PC-3 (cell line): ENCODE results near the gene GH1. TPM values are rescaled to one million over a fixed set of nuclear protein-coding genes. Genes with fewer than 3 reads are reported as not detected.
A peak's percentile ranks its signal among the peaks of the same experiment; 100 is the strongest.

Experiments used
- ATAC-seq: fragments of 200-7000 bp; cut with Tn5 transposase; 2 replicates; pipeline ENCODE4 v1.9.1; 2020; ENCODE audit warnings: mild to moderate bottlenecking, moderate library complexity
- BruUV-seq: library from RNA; stranded (reverse); fragments of 400-500 nt; replicated peaks from 2 replicates; lab custom pipeline; 2021; lab: Mats Ljungman, UMichigan
- CTCF ChIA-PET: fragments of 300-600 bp; sonication (Branson Sonifier 250); formaldehyde crosslinking; loops from one replicate; lab custom pipeline; 2022; ENCODE audit warnings: antibody characterized with exemption; lab: Charles Lee
- POLR2A ChIA-PET: fragments of 300-600 bp; sonication (Branson Sonifier 250); formaldehyde crosslinking; loops from one replicate; lab custom pipeline; 2022; ENCODE audit warnings: antibody characterized with exemption; ENCODE audit not compliant: unreplicated experiment; lab: Charles Lee
- DNase-seq: peaks from one replicate; pipeline ENCODE4 v3.0.0-alpha.2; 2015
- H2AFZ ChIP-seq: fragments of 300-600 bp; sonication (generic); 2 replicates; pipeline ENCODE4 v1.6.0; 2016; ENCODE audit warnings: antibody characterized with exemption, low read length
- H3F3A ChIP-seq: fragments of 300-600 bp; sonication (generic); one replicate; pipeline ENCODE4 v1.6.0; 2017; ENCODE audit warnings: antibody characterized with exemption, low read length, control low read depth, mild to moderate bottlenecking; ENCODE audit not compliant: unreplicated experiment
- H3K27ac ChIP-seq: fragments of 300-600 bp; sonication (generic); 2 replicates; pipeline ENCODE4 v1.5.1; 2016; ENCODE audit warnings: mild to moderate bottlenecking, low read length
- H3K27me3 ChIP-seq: fragments of 300-600 bp; sonication (generic); 2 replicates; pipeline ENCODE4 v1.6.1; 2016; ENCODE audit warnings: low read length, mixed read lengths
- H3K36me3 ChIP-seq: fragments of 300-600 bp; sonication (generic); 2 replicates; pipeline ENCODE4 v1.6.1; 2016; ENCODE audit warnings: low read depth, mixed run types, low read length, mixed read lengths
- H3K4me1 ChIP-seq: fragments of 300-600 bp; sonication (generic); 2 replicates; pipeline ENCODE4 v1.5.1; 2016; ENCODE audit warnings: low read length; ENCODE audit not compliant: insufficient read depth
- H3K4me2 ChIP-seq: fragments of 300-600 bp; sonication (generic); 2 replicates; pipeline ENCODE4 v1.6.0; 2016; ENCODE audit warnings: low read length
- H3K4me3 ChIP-seq: fragments of 300-600 bp; sonication (generic); 2 replicates; pipeline ENCODE4 v1.5.1; 2016; ENCODE audit warnings: mild to moderate bottlenecking, low read length, mixed read lengths
- H3K79me2 ChIP-seq: fragments of 300-600 bp; sonication (generic); 2 replicates; pipeline ENCODE4 v1.6.1; 2017; ENCODE audit warnings: low read length, mixed read lengths
- H3K9ac ChIP-seq: fragments of 300-600 bp; sonication (generic); 2 replicates; pipeline ENCODE4 v1.6.0; 2016; ENCODE audit warnings: mild to moderate bottlenecking, low read length
- H3K9me2 ChIP-seq: fragments of 300-600 bp; sonication (generic); replicated peaks from 2 replicates; pipeline ENCODE4 v1.6.1; 2016; ENCODE audit warnings: mixed run types, low read length, mixed read lengths
- H3K9me3 ChIP-seq: fragments of 300-600 bp; sonication (generic); 2 replicates; pipeline ENCODE4 v1.6.1; 2016; ENCODE audit warnings: low read length, mixed read lengths
- H4K20me1 ChIP-seq: fragments of 300-600 bp; sonication (generic); 2 replicates; pipeline ENCODE4 v1.6.1; 2016; ENCODE audit warnings: low read length, mixed read lengths
- EZH2 ChIP-seq: fragments of 300-600 bp; sonication (generic); IDR thresholded peaks from one replicate; pipeline ENCODE4 v1.6.1; 2017; ENCODE audit warnings: antibody characterized with exemption, mild to moderate bottlenecking, low read length; ENCODE audit not compliant: unreplicated experiment
- EZH2phosphoT487 ChIP-seq: fragments of 300-600 bp; sonication (generic); IDR thresholded peaks from 2 replicates; pipeline ENCODE4 v1.6.1; 2018; ENCODE audit warnings: mild to moderate bottlenecking, antibody characterized with exemption, low read length, borderline replicate concordance
- intact Hi-C: fragments of 100-400 bp; cut with micrococcal nuclease; formaldehyde crosslinking; loops from 2 replicates; pipeline ENCODE4 v1.9.0; 2023
- total RNA-seq: library from RNA; depleted of rRNA; stranded (reverse); fragments of >200 nt; gene quantifications from 2 replicates; pipeline ENCODE4 v1.2.3, GENCODE V29; 2014
- TF ChIP-seq, protein P1 (sequence below): fragments of 300-600 bp; sonication (generic); conservative IDR thresholded peaks from 2 replicates; pipeline ENCODE4 v1.5.1; 2017; ENCODE audit warnings: antibody characterized with exemption, low read depth, mild to moderate bottlenecking, low read length

GH1 gene
- total RNA-seq, 1 experiment from 2014 or later: not detected

DNA sequence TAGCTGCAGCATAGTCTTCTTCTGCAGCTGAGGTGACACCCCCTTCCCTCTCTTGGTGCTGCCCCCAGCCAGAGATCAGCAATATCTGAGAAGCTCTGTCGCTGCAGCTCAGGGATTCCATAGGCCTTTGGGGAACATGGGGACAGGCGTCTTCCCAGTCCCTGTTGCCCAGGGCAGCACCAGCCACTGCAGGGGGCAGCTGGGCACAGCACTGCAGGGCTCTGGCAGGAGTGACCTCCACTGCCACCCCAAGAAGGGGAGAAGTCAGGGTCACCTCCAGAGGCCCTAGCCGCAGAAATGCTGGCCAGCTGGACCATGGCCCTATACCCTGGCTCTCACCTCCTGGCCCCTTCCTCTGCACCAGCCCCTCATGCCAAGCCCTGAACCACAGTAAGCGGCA, 37.2 kb upstream of the GH1 start:
- Histone ChIP-seq H4K20me1 (no peaks in the 10 kb centered on the region), H3K27me3 (no peaks in the 10 kb centered on the region), H3F3A (no peaks in the 10 kb centered on the region), H3K4me3 (no peak overlapping the region), H3K36me3 (no peaks in the 10 kb centered on the region), H3K4me1 (no peaks in the 10 kb centered on the region), H3K9ac (no peak overlapping the region), H3K27ac (no peak overlapping the region), H3K79me2 (no peaks in the 10 kb centered on the region), H3K4me2 (no peak overlapping the region), H3K9me2 (no peaks in the 10 kb centered on the region), H3K9me3 (no peaks in the 10 kb centered on the region), H2AFZ (no peak overlapping the region)
- DNase-seq (no peak), ATAC-seq (no peak)
- BruUV-seq: no TSS peak
- intact Hi-C loops: no loop called here
- ChIA-PET POLR2A (no interaction called here), CTCF (no interaction called here)
- TF ChIP-seq, protein P1, sequence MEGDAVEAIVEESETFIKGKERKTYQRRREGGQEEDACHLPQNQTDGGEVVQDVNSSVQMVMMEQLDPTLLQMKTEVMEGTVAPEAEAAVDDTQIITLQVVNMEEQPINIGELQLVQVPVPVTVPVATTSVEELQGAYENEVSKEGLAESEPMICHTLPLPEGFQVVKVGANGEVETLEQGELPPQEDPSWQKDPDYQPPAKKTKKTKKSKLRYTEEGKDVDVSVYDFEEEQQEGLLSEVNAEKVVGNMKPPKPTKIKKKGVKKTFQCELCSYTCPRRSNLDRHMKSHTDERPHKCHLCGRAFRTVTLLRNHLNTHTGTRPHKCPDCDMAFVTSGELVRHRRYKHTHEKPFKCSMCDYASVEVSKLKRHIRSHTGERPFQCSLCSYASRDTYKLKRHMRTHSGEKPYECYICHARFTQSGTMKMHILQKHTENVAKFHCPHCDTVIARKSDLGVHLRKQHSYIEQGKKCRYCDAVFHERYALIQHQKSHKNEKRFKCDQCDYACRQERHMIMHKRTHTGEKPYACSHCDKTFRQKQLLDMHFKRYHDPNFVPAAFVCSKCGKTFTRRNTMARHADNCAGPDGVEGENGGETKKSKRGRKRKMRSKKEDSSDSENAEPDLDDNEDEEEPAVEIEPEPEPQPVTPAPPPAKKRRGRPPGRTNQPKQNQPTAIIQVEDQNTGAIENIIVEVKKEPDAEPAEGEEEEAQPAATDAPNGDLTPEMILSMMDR: no peak
- TF ChIP-seq EZH2phosphoT487: no peak

DNA sequence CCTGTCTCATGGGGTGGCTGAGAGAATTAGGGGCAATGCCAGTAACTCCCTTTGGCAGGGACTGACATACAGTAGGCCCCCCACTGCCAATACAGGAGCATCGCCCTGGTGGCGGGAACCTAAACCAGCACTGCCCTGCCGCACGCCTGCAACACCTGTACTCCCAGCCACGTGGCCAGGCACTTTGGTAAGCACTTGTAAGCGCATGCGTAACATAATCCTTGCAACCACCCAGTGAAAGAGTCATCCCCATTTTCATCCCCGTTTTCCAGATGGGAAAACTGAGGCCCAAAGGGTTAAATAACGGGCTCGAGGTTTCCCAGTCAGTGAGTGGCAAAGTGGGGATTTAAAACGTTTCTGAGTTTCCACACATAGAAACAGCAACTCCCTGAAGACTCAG, 36.6 kb upstream of the GH1 start:
- ChIA-PET CTCF (interaction anchor here (0.6 to 0.7 kb wide), 2 partner anchors 94 to 465 kb away, joined by 3 read pairs; no protein-coding TSS in a partner anchor), POLR2A (no interaction called here)
- no peaks in the 10 kb centered on the region for H3K4me1 ChIP-seq
- no peak overlapping the region for H3K9ac ChIP-seq
- H4K20me1 ChIP-seq: no peaks in the 10 kb centered on the region
- TF ChIP-seq EZH2: no peak
- TF ChIP-seq EZH2phosphoT487: no peak
- TF ChIP-seq, protein P1: no peak
- no peaks in the 10 kb centered on the region for H3F3A ChIP-seq
- ATAC-seq (no peak), DNase-seq (no peak)
- H3K27me3 ChIP-seq: no peaks in the 10 kb centered on the region
- H3K27ac ChIP-seq: no peak overlapping the region
- no TSS peak for BruUV-seq
- H3K4me2 ChIP-seq: no peak overlapping the region
- no peaks in the 10 kb centered on the region for H3K9me3 ChIP-seq
- no peak overlapping the region for H3K4me3 ChIP-seq
- H3K9me2 ChIP-seq: no peaks in the 10 kb centered on the region
- intact Hi-C loops: no loop called here
- H2AFZ ChIP-seq: no peak overlapping the region
- no peaks in the 10 kb centered on the region for H3K36me3 ChIP-seq
- H3K79me2 ChIP-seq: no peaks in the 10 kb centered on the region

DNA sequence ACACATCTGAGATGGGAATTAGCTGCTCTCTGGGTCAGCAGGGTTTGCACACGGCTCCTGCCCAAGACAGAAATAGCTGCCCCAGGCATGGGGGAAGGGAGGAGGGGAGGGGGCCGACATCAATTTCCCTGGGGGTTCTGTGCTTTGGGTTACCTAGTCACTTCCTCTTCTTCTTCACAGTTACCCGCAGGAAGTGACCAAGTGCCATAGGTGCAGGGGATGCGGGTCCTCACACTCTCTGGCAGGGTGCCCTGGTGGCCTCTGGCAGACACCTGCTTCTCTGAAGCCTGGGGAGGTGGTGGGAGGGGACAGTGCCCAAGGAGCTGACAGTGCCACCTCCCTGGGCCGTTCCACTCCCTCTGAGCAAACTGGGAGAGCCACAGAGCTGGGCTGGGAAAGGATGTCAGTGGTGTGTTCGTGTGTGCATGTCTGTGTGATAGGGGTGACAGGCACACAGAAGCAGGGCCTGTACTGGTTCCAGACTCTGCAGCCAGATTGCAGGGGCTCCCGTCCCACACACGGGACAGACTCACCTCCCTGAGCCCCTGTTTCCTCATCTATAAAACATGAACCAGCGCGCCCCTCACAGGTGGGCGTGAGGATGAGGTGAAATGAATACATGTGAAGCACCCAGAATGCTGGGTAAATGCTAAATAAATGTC, 35.9 kb upstream of the GH1 start:
- TF ChIP-seq, protein P1: no peak
- TF ChIP-seq EZH2phosphoT487: no peak
- no peak for TF ChIP-seq EZH2
- Histone ChIP-seq H3K4me1 (no peaks in the 10 kb centered on the region), H3K27ac (no peak overlapping the region), H3K4me2 (no peak overlapping the region), H3F3A (no peaks in the 10 kb centered on the region), H4K20me1 (no peaks in the 10 kb centered on the region), H3K9me2 (no peaks in the 10 kb centered on the region), H3K79me2 (no peaks in the 10 kb centered on the region), H3K4me3 (no peak overlapping the region), H3K27me3 (no peaks in the 10 kb centered on the region), H3K9me3 (no peaks in the 10 kb centered on the region), H3K36me3 (no peaks in the 10 kb centered on the region), H3K9ac (no peak overlapping the region), H2AFZ (no peak overlapping the region)
- CTCF ChIA-PET: interaction anchor here (0.6 to 0.7 kb wide), 2 partner anchors 93 to 465 kb away, joined by 3 read pairs; no protein-coding TSS in a partner anchor
- intact Hi-C loops: loop anchor here (5.0 kb wide), 1 partner anchor 37 kb away; the partner anchor contains the start of gene GH1
- POLR2A ChIA-PET: no interaction called here
- ATAC-seq (peak; percentile 28; the same call in 1 of the 2 replicates), DNase-seq (no peak)
- no TSS peak for BruUV-seq
